Occipital lobe (tissue), 2 donors: ENCODE results near the gene SYPL2. TPM values are rescaled to one million over a fixed set of nuclear protein-coding genes. Genes with fewer than 3 reads are reported as not detected.
A peak's percentile ranks its signal among the peaks of the same experiment; 100 is the strongest.
"Not testable (repeated sequence)": the region's sequence is repeated elsewhere in the genome, so short reads cannot be mapped to it uniquely, and the experiment has no call there.

Experiments
- DNase-seq: peaks from one replicate; lab custom pipeline; 2025; lab: John Stamatoyannopoulos, UW
- total RNA-seq: library from RNA; depleted of rRNA; stranded (reverse); fragments of >200 nt; gene quantifications from one replicate; pipeline ENCODE4 v1.2.3, GENCODE V29; 2014

SYPL2 gene
- total RNA-seq: not detected

GRCh38 chr1:109466452-109467300 lies at the start of gene SYPL2:
Gene SYPL2, plus strand, starts transcription at chr1:109466546. Its CDS starts 298 bp downstream, at chr1:109466844.
- DNase-seq: no peak

- DNase-seq: no peak
These were observed 42.8 kb upstream of the SYPL2 start for GRCh38 chr1:109423498-109423897.

DNA sequence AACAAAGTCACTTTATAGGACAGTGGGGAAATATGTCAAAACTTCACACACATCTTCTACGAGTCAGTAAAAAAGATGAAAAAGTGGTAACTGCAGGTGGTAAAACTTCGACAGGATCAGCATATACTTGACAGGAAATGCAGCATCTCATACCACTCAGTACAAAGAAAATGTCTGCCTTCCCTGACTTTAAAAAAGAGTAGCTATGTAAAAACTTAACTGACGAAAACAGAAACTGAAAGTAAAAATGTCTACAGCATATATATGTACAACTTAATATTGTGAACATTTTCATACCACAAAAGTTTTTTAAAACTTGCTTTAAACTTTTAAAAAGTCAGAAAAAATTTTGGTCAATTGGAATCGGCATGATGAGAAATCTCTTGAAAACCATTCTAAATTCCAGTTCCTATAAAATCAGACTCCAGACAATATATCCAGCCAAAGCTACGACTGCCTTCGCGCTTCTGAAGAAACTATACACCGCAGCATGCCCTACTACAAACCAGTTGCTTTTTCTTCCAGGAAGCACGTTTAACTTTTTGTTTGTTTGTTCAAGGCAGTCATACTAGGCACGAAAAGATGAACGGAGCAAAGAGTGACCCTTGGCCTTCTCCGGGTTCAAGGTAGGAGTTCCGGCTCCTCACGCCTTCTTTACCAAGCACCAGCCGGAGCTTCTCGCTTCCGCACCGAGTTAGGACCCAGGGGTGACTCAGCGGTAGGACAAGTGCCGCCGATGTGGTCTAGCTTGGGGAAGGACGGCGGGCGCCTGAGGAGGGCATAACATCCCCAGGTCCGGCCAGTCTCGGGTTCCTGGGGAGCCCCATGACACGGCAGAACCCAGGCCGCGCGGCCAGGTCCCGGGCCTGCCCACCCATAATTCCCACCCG lies 40.7 kb upstream of the SYPL2 start:
- DNase-seq: peak; percentile 28

GRCh38 chr1:109426281-109427170 lies 39.8 kb upstream of the SYPL2 start, which contains the start of gene PSMA5:
Gene PSMA5, minus strand, starts transcription at chr1:109426448. Its CDS starts 118 bp downstream, at chr1:109426330.
- peak; percentile 99 for DNase-seq

GRCh38 chr1:109427171-109427467 lies 39.2 kb upstream of the SYPL2 start:
- DNase-seq: no peak

GRCh38 chr1:109432336-109432735 lies 34.0 kb upstream of the SYPL2 start:
- no peak for DNase-seq

DNA sequence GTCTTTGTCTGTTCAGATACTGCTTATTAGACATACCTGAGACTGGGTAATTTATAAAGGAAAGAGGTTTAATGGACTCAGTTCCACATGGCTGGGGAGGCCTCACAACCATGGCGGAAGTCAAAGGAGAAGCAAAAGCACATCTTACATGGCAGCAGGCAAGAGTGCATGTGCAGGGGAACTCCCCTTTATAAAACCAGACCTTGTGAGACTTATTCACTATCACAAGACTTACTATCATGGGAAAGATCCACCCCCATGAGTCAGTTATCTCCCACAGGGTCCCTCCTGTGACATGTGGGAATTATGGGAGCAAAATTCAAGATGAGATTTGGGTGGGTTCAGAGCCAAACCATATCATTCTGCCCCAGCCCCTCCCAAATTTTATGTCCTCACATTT lies 33.0 kb upstream of the SYPL2 start:
- no peak for DNase-seq

GRCh38 chr1:109434484-109434883 lies 31.9 kb upstream of the SYPL2 start:
- no peak for DNase-seq

- no peak for DNase-seq
These were observed 27.5 kb upstream of the SYPL2 start for GRCh38 chr1:109438798-109439297.

- no peak for DNase-seq
These were observed 25.3 kb upstream of the SYPL2 start for GRCh38 chr1:109441069-109441468.

- no peak for DNase-seq
These were observed 22.9 kb upstream of the SYPL2 start for GRCh38 chr1:109443476-109443875.

- DNase-seq: no peak
These were observed 22.0 kb upstream of the SYPL2 start for GRCh38 chr1:109444346-109444745.

DNA sequence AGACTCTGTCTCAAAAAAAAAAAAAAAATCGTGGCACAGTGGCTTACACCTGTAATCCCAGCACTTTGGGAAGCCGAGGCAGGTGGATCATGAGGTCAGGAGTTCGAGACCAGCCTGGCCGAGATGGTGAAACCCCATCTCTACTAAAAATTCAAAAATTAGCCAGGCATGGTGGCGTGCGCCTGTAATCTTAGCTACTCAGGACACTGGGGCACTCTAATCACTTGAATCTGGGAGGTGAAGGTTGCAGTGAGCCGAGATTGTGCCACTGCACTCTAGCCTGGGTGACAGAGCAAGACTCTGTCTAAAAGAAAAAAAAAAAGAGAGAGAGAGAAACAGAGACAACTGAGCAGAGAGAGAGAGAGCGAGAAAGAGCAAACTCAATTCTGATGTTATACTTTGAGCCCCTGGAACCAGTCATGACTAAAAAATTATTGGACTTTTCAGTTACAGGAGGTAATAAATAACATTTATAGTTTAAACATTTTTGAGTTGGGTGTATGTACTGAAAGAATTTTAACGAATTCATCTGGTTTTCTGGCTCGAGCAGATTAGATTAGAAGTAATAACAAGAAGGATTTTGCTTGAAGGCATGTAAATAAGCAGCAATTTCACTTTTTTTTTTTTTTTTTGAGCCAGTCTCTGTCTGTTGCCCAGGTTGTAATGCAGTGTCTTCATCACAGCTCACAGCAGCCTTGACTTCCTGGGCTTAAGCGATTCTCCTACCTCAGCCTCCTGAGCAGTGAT lies 20.2 kb upstream of the SYPL2 start:
- DNase-seq: not testable (repeated sequence)

GRCh38 chr1:109447524-109447923 lies 18.8 kb upstream of the SYPL2 start:
- no peak for DNase-seq

DNA sequence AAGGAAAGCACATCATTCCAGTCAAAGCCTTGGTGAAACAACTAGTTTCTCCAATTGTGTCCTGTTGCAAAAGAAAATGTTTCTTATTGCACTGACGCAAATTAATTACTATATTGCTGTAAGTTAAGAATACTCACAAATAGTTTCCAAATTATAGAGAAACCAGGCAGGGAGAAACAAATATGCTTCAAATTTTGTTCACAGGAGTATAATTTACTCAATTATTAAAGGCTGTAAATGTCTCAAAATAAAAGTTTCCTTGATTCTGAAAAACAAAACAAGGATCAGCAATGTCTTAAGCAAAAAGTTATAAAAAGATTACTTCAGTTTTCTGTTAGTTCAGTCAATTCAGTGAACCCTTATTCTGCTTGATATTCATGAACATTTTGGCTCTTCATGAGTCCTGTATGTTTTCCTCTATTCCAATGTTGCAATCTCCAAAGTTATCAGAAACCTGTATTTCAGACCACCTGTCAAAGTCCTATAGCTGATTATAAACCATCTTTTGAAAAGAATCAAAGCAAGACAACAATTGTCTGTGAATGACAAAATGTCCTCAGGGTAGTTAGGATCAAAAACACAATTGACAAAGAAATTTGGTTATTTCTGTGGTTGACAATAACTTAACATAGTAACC lies 11.7 kb upstream of the SYPL2 start:
- DNase-seq: no peak

GRCh38 chr1:109457819-109458218 lies 8.5 kb upstream of the SYPL2 start:
- no peak for DNase-seq

DNA sequence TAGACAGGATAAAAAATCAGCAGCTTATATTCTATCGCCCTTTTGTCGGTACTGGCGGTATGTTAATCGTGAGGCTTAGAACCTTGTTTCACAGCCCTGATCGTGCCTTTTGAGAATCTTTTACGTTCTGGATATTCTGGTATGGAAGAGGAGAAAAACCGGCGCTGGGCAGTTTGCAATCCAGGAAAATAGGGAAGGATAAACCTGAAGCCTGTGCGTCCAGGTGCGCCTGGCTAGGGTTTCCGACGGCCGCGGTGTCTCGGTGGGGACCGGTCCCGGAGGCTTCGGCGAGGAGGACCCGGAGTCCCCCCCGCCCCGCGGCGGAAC lies 258 bp upstream of the SYPL2 start:
- no peak for DNase-seq

DNA sequence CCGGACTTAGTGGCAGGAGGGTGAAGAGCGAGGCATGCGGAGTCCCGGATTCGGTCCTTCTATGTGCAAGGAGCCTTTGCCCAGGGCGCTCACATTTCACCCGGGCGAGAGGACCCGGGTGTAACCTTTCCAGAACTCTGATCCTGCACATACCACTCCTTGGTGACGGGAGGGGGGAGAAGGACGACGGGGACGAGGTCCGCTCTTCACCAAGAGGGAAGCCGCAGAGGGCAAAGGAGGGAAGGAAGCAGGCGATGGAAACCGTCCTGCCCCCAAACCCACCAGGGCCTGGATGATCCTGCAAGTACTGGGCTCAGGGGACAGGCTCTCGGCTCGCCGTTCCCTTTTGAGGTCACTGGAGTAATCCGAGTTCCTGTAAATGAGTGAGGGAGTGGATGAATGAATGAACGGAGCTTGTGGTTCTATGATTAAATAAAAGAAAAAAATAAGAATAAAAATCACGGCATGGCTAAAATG lies 993 bp downstream of the SYPL2 start:
- no peak for DNase-seq

GRCh38 chr1:109468061-109468460 lies 1.7 kb downstream of the SYPL2 start:
- no peak for DNase-seq

DNA sequence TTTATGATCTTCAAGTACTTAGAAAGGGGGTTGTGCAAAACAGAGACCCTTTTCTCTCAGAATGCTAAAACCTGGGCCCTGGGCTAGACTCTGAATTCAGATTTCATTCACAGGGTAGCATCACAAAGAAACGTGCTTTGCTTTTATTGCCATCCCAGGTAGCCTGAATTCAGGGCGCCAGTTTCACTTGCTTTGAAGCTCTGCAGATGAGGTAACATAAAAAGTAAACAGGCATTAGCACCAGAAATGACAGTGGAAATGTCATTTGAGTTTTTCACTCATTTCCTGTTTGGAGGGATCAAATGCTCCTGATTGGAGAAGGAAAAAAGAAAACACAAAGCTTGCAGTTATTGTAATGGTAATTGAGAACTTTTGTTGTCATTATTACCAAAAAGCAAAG lies 2.6 kb downstream of the SYPL2 start:
- DNase-seq: no peak
